ENCODE data around the gene ABCC2. TPM values are rescaled to one million over a fixed set of nuclear protein-coding genes. Genes with fewer than 3 reads are reported as not detected.

Gene ABCC2
- total RNA-seq, 4 donors from 2014 or later: 0.84 to 9.1 (median 1.5) TPM

DNA sequence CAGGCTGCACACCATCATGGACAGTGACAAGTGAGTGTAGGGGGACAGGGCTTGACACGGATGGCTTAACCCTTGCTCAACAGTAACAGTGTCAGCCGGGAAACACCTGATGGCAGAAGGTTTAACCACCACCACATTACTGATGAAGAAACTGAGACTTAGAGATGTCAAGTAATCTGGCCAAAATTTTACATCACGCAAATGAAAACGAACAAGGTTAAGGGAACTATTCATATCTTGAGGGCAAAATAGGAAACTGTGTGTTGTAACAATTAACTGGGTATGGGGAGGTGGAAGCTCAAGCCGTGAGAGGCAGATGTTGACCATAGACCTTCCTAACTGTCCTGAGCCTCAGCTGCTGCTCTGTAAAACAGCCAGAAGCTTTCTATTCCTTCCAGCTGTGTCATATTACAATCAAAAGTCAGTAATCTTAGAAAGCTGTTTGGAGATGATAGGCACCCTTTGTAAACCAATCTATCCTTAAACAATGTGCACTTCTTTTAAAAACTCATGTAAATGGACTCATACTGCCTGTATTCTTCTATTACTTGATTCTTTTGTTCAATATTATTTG is 68.4 kb downstream of the ABCC2 start:
- no peak for DNase-seq (ENCODE audit: low spot score)
- TF ChIP-seq, protein P1, sequence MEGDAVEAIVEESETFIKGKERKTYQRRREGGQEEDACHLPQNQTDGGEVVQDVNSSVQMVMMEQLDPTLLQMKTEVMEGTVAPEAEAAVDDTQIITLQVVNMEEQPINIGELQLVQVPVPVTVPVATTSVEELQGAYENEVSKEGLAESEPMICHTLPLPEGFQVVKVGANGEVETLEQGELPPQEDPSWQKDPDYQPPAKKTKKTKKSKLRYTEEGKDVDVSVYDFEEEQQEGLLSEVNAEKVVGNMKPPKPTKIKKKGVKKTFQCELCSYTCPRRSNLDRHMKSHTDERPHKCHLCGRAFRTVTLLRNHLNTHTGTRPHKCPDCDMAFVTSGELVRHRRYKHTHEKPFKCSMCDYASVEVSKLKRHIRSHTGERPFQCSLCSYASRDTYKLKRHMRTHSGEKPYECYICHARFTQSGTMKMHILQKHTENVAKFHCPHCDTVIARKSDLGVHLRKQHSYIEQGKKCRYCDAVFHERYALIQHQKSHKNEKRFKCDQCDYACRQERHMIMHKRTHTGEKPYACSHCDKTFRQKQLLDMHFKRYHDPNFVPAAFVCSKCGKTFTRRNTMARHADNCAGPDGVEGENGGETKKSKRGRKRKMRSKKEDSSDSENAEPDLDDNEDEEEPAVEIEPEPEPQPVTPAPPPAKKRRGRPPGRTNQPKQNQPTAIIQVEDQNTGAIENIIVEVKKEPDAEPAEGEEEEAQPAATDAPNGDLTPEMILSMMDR (IDR thresholded peaks at IDR 0.05): no peak
- ATAC-seq (ENCODE audit: low FRiP score): no peak

DNA sequence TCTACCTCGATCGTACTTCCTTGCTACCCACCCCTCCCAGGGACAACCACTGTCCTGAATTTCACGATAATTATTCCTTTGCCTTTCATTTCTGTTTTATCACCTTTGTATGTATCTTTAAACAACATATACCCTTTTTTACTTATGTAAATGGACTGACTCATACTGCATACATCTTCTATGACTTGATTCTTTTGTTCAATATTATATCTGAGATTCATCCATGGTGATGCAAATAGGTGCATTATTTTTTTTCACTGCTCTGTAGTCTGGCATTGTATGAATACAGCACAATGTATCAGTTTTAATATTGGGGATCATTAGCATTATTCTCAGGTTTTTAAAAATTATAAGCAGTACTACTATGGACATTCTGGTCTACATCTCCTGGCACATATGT is 69.4 kb downstream of the ABCC2 start:
- DNase-seq (ENCODE audit: low spot score): no peak
- TF ChIP-seq, protein P1 (IDR thresholded peaks at IDR 0.05): no peak
- ATAC-seq (ENCODE audit: low FRiP score): no peak

- ATAC-seq (ENCODE audit: low FRiP score) (no peak), DNase-seq (ENCODE audit: low spot score) (no peak)
- TF ChIP-seq, protein P1 (IDR thresholded peaks at IDR 0.05): no peak
These were observed 70.2 kb downstream of the ABCC2 start for GRCh38 chr10:99852481-99853213.

GRCh38 chr10:99853655-99854054 is 71.2 kb downstream of the ABCC2 start:
- DNase-seq (ENCODE audit: low spot score): no peak
- ATAC-seq (ENCODE audit: low FRiP score): no peak
- TF ChIP-seq, protein P1 (IDR thresholded peaks at IDR 0.05): no peak

DNA sequence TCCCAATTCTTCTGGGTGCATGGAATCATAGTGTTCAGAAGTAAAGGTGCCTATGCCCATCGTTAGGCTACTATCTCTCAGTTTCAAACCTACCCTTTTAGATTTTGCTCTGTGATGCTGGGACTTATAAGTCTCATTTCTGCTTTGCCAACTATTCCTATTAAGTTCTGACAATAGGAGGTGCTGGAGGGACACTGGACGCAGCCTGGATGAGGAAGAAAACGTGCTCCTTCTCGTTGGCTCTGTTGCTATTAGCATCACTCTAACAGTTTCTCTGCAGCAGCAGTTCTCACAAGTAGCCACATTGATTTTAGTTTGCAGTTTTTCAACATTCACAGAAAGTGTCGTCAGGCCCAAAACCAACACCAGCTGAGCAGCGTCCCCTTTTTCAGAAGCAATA is 72.4 kb downstream of the ABCC2 start:
- ATAC-seq (ENCODE audit: low FRiP score) (no peak), DNase-seq (ENCODE audit: low spot score) (no peak)
- TF ChIP-seq, protein P1 (IDR thresholded peaks at IDR 0.05): no peak

DNA sequence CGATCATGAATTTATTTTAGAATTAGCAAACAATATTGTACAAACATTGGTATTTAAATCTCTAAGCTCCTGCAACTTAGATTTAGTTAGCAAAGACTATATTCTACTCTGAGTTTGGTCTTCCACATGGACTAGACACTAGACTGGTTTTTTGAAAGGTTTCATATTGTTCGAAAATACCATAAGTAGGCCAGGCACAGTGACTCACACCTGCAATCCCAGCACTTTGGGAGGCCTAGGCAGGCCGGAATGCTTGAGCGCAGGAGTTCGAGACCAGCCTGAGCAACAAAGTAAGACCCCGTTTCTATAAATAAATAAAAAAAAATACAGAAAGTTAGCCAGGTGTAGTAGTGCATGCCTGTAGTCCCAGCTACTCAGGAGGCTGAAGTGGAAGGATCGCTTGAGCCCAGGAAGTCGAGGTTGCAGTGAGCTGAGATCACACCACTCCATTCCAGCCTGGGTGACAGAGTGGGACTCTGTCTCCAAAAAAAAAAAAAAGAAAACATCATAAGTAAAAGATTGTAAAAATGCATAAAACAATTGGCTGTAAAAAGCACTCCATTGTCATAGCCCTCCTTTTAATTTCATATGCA is 73.1 kb downstream of the ABCC2 start:
- ATAC-seq (ENCODE audit: low FRiP score) (no peak), DNase-seq (ENCODE audit: low spot score) (no peak)
- TF ChIP-seq, protein P1 (IDR thresholded peaks at IDR 0.05): no peak
